Fibroblast of lung (primary cell): ENCODE measurements around the gene MYO1F.

Source experiments
- CTCF ChIP-seq, 2 donors: IDR thresholded peaks in 1 of 2; conservative IDR thresholded peaks in 1 of 2; 1 replicate in 1 of 2; 2 replicates in 1 of 2; pipeline ENCODE4 v1.5.1; 2011 to 2012; ENCODE audit warnings: low read length in 2 of 2, control low read depth in 1 of 2, inconsistent platforms in 1 of 2, low read depth in 1 of 2, mild to moderate bottlenecking in 1 of 2
- EZH2 ChIP-seq: IDR thresholded peaks from 2 replicates; pipeline ENCODE4 v1.5.1; 2012; ENCODE audit warnings: low read length, control low read depth, mild to moderate bottlenecking; ENCODE audit errors: missing control alignments

GRCh38 chr19:8531470-8531869 lies 45.8 kb downstream of the MYO1F start:
- no peak for TF ChIP-seq CTCF (conservative IDR thresholded peaks at IDR 0.05 in 1 of 2, IDR thresholded peaks at IDR 0.05 in 1 of 2; ENCODE audit: low read depth in 1 of 2, low read length in 2 of 2)
- no peak for TF ChIP-seq EZH2
